Large intestine (tissue), 3 donors: ENCODE data around the gene ZNF516. TPM values are rescaled to one million over a fixed set of nuclear protein-coding genes. Genes with fewer than 3 reads are reported as not detected.

Source experiments
- DNase-seq, 2 donors: peaks; one replicate each; pipeline versions ENCODE4 v3.0.0 to v3.0.0-alpha.2; 2013
- H3K27ac ChIP-seq: one replicate; pipeline ENCODE4 v1.5.1; 2013; ENCODE audit warnings: low read length
- H3K27me3 ChIP-seq: 2 replicates; pipeline ENCODE4 v1.6.1; 2013; ENCODE audit warnings: low read length; ENCODE audit not compliant: control insufficient read depth, insufficient read depth
- H3K36me3 ChIP-seq: 2 replicates; pipeline ENCODE4 v1.6.1; 2013; ENCODE audit warnings: low read length; ENCODE audit not compliant: control insufficient read depth, insufficient read depth
- H3K4me1 ChIP-seq: one replicate; pipeline ENCODE4 v1.6.1; 2013; ENCODE audit warnings: low read length; ENCODE audit not compliant: control insufficient read depth, insufficient read depth
- H3K4me3 ChIP-seq: one replicate; pipeline ENCODE4 v1.5.1; 2013; ENCODE audit warnings: low read length
- H3K9me3 ChIP-seq: one replicate; pipeline ENCODE4 v1.6.1; 2013; ENCODE audit warnings: mild to moderate bottlenecking, low read depth, low read length, moderate library complexity; ENCODE audit not compliant: control insufficient read depth
- WGBS: methylation state at CpG from one replicate; pipeline ENCODE4 v1.1.5; 2013; ENCODE audit warnings: low lambda C conversion rate; ENCODE audit not compliant: insufficient coverage; 5-methylcytosine and 5-hydroxymethylcytosine counted together
- polyA plus RNA-seq: library from polyadenylated mRNA; unstranded; fragments of 120-200 nt; gene quantifications from one replicate; pipeline ENCODE4 v1.2.1, GENCODE V29; 2013

The ZNF516 gene
- polyA plus RNA-seq, 1 donor, result 18.4 TPM

GRCh38 chr18:76507830-76508385, 12.9 kb upstream of the ZNF516 start:
- Histone ChIP-seq H3K9me3 (no peaks in the 10 kb centered on the region), H3K27ac (no peak overlapping the region), H3K27me3 (no peaks in the 10 kb centered on the region), H3K36me3 (no peaks in the 10 kb centered on the region), H3K4me3 (no peak overlapping the region), H3K4me1 (no peaks in the 10 kb centered on the region)
- no CpG with 5 or more reads among the region's 17 CpGs for WGBS
- DNase-seq, result no peak

GRCh38 chr18:76506974-76507764, 12.1 kb upstream of the ZNF516 start:
- H3K36me3 ChIP-seq, result no peaks in the 10 kb centered on the region
- no peaks in the 10 kb centered on the region for H3K9me3 ChIP-seq
- WGBS, result 82% methylated on average over 3 of the region's 21 CpGs
- no peak overlapping the region for H3K4me3 ChIP-seq
- H3K27me3 ChIP-seq, result no peaks in the 10 kb centered on the region
- DNase-seq, result no peak
- no peaks in the 10 kb centered on the region for H3K4me1 ChIP-seq
- no peak overlapping the region for H3K27ac ChIP-seq

- no peaks in the 10 kb centered on the region for H3K9me3 ChIP-seq
- H3K27me3 ChIP-seq, result no peaks in the 10 kb centered on the region
- no peak overlapping the region for H3K4me3 ChIP-seq
- H3K4me1 ChIP-seq, result no peaks in the 10 kb centered on the region
- H3K27ac ChIP-seq, result no peak overlapping the region
- no peaks in the 10 kb centered on the region for H3K36me3 ChIP-seq
- no CpG with 5 or more reads among the region's 9 CpGs for WGBS
- DNase-seq, result no peak
Measured at GRCh38 chr18:76506395-76506794, 11.4 kb upstream of the ZNF516 start.

- no peaks in the 10 kb centered on the region for H3K9me3 ChIP-seq
- no peaks in the 10 kb centered on the region for H3K27me3 ChIP-seq
- no peak overlapping the region for H3K27ac ChIP-seq
- no CpG with 5 or more reads among the region's 2 CpGs for WGBS
- no peak overlapping the region for H3K4me3 ChIP-seq
- no peaks in the 10 kb centered on the region for H3K36me3 ChIP-seq
- DNase-seq, result no peak
- H3K4me1 ChIP-seq, result no peaks in the 10 kb centered on the region
Measured at GRCh38 chr18:76505614-76506013, 10.6 kb upstream of the ZNF516 start.

GRCh38 chr18:76504749-76505148, 9.7 kb upstream of the ZNF516 start:
- H3K36me3 ChIP-seq, result no peaks in the 10 kb centered on the region
- DNase-seq, result no peak
- no peak overlapping the region for H3K4me3 ChIP-seq
- no peaks in the 10 kb centered on the region for H3K4me1 ChIP-seq
- no peaks in the 10 kb centered on the region for H3K27me3 ChIP-seq
- H3K9me3 ChIP-seq, result no peaks in the 10 kb centered on the region
- 100% methylated on average over 3 of the region's 5 CpGs for WGBS
- H3K27ac ChIP-seq, result no peak overlapping the region

GRCh38 chr18:76503649-76504386, 8.8 kb upstream of the ZNF516 start:
- no peaks in the 10 kb centered on the region for H3K27me3 ChIP-seq
- H3K9me3 ChIP-seq, result no peaks in the 10 kb centered on the region
- H3K36me3 ChIP-seq, result no peaks in the 10 kb centered on the region
- H3K27ac ChIP-seq, result no peak overlapping the region
- DNase-seq, result no peak
- H3K4me3 ChIP-seq, result no peak overlapping the region
- no CpG with 5 or more reads among the region's 15 CpGs for WGBS
- H3K4me1 ChIP-seq, result no peaks in the 10 kb centered on the region

- H3K4me3 ChIP-seq, result no peak overlapping the region
- no peak overlapping the region for H3K27ac ChIP-seq
- no peaks in the 10 kb centered on the region for H3K36me3 ChIP-seq
- no peak for DNase-seq
- WGBS, result 69% methylated on average over 4 of the region's 7 CpGs
- H3K9me3 ChIP-seq, result no peaks in the 10 kb centered on the region
- H3K27me3 ChIP-seq, result no peaks in the 10 kb centered on the region
- H3K4me1 ChIP-seq, result no peaks in the 10 kb centered on the region
Measured at GRCh38 chr18:76502551-76502950, 7.5 kb upstream of the ZNF516 start.

- DNase-seq, result no peak
- Histone ChIP-seq H3K36me3 (no peaks in the 10 kb centered on the region), H3K4me3 (no peak overlapping the region), H3K4me1 (no peaks in the 10 kb centered on the region), H3K9me3 (no peaks in the 10 kb centered on the region), H3K27me3 (no peaks in the 10 kb centered on the region), H3K27ac (no peak overlapping the region)
- 81% methylated on average over 4 of the region's 10 CpGs for WGBS
Measured at GRCh38 chr18:76499637-76500340, 4.7 kb upstream of the ZNF516 start.

GRCh38 chr18:76499021-76499420, 4.0 kb upstream of the ZNF516 start:
- Histone ChIP-seq H3K9me3 (no peaks in the 10 kb centered on the region), H3K36me3 (no peaks in the 10 kb centered on the region), H3K27ac (no peak overlapping the region), H3K27me3 (no peaks in the 10 kb centered on the region), H3K4me3 (no peak overlapping the region), H3K4me1 (no peaks in the 10 kb centered on the region)
- WGBS, result no CpG with 5 or more reads among the region's 8 CpGs
- DNase-seq, result no peak

GRCh38 chr18:76498064-76498463, 3.0 kb upstream of the ZNF516 start:
- Histone ChIP-seq H3K9me3 (no peaks in the 10 kb centered on the region), H3K4me1 (no peaks in the 10 kb centered on the region), H3K27ac (no peak overlapping the region), H3K27me3 (no peaks in the 10 kb centered on the region), H3K36me3 (no peaks in the 10 kb centered on the region), H3K4me3 (no peak overlapping the region)
- DNase-seq, result no peak
- 47% methylated on average over 6 of the region's 6 CpGs for WGBS
